Epithelial cell of proximal tubule (primary cell): Measurements from ENCODE around the gene MTF1. TPM values are rescaled to one million over a fixed set of nuclear protein-coding genes. Genes with fewer than 3 reads are reported as not detected.
A peak's percentile ranks its signal among the peaks of the same experiment; 100 is the strongest.

ENCODE experiments used
- DNase-seq: peaks from one replicate; pipeline ENCODE4 v3.0.0-alpha.2; 2011; ENCODE audit warnings: low read depth
- H3K4me3 ChIP-seq: 2 replicates; pipeline ENCODE4 v1.5.1; 2011; ENCODE audit warnings: low read depth, mild to moderate bottlenecking, low read length
- total RNA-seq: library from RNA; depleted of rRNA; stranded (reverse); fragments of >200 nt; gene quantifications from 2 replicates; pipeline ENCODE4 v1.2.3, GENCODE V29; 2015
- TF ChIP-seq, protein P1 (sequence below): conservative IDR thresholded peaks from 2 replicates; pipeline ENCODE4 v1.5.1; 2012; ENCODE audit warnings: low read depth, mild to moderate bottlenecking, low read length

MTF1 gene
- total RNA-seq, 1 donor from 2014 or later, result 0.86 TPM

DNA sequence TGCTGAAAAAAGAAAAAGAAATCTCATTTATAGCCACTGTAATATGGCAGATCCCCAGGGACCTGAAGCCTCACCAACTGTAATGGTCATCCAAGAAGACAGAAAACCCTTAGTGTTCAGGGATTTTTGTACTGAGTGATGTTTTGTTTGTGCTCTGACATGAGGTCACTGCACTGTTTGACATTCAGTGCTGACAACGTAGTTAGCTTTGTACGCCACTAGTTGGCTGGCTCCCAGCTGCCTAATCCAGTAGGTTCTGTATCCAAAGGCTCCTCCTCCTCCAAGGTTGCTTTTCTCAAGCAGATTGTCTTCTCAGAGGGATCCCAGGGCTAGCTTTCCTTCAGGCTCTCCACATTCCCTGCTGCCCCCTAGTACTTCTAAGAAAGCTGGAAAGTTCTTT, 41.9 kb downstream of the MTF1 start:
- no peak overlapping the region for H3K4me3 ChIP-seq
- TF ChIP-seq, protein P1, sequence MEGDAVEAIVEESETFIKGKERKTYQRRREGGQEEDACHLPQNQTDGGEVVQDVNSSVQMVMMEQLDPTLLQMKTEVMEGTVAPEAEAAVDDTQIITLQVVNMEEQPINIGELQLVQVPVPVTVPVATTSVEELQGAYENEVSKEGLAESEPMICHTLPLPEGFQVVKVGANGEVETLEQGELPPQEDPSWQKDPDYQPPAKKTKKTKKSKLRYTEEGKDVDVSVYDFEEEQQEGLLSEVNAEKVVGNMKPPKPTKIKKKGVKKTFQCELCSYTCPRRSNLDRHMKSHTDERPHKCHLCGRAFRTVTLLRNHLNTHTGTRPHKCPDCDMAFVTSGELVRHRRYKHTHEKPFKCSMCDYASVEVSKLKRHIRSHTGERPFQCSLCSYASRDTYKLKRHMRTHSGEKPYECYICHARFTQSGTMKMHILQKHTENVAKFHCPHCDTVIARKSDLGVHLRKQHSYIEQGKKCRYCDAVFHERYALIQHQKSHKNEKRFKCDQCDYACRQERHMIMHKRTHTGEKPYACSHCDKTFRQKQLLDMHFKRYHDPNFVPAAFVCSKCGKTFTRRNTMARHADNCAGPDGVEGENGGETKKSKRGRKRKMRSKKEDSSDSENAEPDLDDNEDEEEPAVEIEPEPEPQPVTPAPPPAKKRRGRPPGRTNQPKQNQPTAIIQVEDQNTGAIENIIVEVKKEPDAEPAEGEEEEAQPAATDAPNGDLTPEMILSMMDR, result no peak
- DNase-seq, result no peak

DNA sequence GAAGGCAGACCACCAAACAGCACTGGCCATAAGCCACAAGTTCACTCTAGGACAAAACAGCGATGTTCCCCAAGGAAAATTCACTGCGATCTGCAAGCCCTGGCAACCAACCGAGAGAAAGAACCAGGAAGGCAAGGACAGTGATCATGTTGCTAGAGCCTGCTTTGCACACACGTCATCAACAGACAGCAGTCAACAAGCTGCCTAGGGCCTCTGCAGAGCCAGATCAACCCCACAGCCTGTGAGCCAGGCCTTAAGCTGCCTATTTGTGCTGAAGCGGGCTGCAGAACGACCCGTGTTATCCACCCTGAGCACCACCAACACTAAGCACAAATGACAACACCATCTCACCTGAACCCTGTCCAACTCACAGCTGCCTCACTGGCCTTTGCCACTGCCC, 45.1 kb downstream of the MTF1 start:
- H3K4me3 ChIP-seq, result no peak overlapping the region
- no peak for DNase-seq
- TF ChIP-seq, protein P1, result no peak

DNA sequence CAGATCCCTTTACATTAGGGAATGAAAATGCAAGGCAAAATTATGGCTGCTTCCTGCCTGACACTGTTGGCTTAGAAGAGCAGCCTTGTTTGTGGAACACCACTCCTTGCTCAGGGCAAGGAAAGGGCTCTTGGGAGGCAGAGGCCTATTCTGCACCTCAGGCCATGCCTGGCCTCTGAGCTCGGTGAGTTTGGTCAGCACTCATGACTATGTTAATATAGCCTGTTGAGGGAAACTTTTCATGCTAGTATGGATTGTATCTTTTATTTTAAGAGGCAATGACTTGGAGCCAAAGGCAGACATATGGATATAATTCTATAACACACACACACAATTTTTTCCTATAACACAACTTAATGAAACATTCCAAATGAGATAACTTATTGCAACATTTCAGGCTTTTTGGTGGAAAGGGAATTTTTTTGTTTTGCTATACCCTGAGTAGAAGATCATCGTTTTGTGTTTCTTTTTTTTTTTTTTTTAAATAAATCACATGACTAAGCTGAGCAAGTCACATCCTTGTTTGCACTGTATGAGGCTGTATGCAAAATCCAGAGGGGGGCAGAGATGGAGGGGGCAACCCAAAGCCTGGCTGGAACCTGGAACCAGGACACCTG, 45.8 kb downstream of the MTF1 start:
- TF ChIP-seq, protein P1, result no peak
- H3K4me3 ChIP-seq, result no peak overlapping the region
- DNase-seq, result no peak

DNA sequence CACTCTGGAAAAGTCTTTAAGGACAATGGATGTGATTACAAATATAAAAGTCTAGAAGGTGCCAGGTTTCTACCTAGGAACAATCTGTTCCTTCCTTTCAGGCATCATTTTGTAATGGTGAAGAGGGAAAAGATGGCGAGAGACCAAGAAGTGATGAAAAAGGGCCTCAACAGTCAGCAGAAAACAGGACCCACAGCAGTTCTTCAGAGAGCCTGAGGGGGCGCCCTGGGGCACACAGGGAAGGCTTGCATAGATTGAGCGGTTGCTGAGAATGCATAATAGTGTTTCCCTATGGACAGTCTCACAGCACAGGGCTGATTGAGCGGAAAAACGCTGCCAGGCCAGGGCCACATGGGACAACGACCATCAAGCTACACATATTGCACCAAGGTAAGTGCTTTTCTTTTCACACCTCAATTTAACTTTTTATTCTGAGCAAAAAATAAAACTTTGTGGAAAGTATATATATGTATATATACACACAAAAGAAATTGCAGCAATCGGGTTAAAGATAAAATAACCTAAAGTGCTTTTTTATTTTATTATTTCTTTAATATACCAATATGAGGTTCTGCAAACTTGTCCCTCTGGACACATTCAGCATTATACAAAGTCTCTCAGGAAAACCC, 48.3 kb downstream of the MTF1 start:
- TF ChIP-seq, protein P1, result peak; percentile 96
- no peak overlapping the region for H3K4me3 ChIP-seq
- DNase-seq, result no peak

DNA sequence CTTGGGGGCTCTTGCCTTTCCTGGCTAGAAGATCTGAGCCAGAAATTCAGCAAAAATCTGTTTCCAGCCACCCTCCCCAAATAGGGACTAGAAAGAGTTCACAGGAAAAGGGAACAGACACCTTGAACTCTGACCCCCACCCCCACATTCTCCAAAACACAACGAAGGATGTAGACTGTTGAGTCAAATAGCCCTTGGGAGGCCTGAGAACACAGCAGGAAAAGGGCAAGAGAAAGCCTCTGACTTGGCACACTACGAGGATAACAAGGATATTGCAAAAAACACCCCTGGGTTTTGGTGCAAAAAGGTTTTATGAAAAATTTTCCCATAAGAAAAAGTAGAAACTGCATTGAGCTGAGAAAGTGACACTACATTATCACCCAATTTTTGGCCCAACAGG, 49.5 kb downstream of the MTF1 start:
- TF ChIP-seq, protein P1, result no peak
- no peak overlapping the region for H3K4me3 ChIP-seq
- DNase-seq, result no peak

DNA sequence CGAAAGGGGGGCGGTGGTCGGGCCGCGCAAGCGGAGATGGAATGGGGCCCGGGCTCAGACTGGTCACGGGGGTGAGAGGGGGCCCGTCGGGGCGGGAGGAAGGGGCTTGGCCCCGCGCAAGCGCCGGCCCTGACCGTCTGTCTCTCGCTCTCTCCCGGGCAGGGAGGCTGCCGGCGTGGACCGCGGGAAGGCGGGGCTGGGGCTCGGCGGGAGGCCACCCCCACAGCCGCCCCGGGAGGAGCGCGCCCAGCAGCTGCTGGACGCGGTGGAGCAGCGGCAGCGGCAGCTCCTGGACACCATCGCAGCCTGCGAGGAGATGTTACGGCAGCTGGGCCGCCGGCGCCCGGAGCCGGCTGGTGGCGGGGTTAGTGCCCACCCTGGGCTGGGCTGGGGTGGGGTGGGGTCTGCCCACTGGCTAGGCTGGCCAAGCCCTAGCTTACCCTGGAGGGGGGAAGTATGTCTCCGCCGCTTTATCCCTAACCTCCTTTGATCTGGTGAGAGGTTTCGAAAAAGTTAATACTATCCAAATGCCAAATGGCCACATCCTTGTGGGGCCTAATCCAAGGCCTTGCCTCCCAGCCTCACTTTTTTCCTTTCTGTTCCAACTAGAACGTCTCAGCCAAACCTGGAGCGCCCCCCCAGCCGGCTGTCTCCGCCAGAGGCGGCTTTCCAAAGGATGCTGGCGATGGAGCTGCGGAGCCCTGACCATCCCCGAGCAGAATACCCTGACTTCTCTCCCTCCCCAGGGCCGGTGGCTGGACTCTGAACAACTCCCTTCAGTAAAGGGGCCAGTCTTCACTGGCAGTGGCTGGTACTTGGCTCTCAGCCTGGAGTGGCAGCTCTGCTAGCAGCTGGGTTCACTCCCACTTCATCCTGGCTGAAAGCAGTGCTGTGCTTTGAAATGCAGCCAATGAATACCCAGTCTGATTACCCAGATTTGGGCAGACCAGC, 50.7 kb downstream of the MTF1 start:
- DNase-seq, result no peak
- peak overlapping the region; percentile 94 for H3K4me3 ChIP-seq
- TF ChIP-seq, protein P1, result no peak
